CD4-positive, alpha-beta T cell treated with Interleukin-15 for 1 hour (primary cell): ENCODE data around the gene ARAP1.
"Not testable (repeated sequence)": the region's sequence is repeated elsewhere in the genome, so short reads cannot be mapped to it uniquely, and the experiment has no call there.

Experiments used
- DNase-seq: peaks from one replicate; pipeline ENCODE4 v3.0.0-alpha.2; 2020

ARAP1 gene

DNA sequence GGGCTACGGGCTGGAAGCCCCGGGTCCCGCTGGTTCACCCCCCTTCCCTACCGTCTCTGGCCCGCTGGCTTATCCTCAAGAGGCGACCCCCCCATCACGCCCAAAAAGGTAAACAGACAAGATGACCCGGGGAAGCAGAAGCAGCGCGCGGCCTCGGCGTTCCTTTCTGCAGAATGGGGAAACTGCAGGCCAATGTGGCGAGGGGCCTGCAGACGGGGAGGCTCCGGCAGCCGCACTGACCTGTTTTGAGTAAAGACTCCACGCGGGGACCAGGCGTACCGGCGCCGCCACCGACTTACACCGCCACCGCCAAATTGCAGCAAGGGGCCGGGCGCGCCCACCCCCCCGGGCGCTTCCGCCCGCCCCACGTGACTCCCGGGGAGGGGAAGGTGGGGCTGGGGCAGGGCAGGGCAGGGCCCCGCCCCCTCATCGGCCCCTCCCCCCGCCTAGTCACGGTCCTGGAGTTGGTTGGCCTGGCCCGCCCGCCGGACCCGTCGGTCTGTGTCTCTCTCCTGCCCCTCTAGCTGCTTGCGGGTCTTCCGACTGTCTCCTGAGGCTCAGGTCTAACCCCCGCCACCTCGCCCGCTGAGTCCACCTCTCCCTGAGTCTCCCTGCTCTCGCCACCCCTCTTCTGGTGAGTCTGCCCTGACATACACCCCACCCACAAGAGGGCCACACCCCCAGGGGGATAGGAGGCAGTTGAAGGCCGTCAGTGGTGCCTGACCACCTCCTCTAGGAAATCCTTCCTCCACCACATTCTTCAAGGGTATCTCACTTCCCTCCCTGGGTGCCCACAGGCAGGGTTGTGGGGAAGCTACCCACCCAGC, at the start of gene ARAP1:
Gene ARAP1 (minus strand): TSS at position 321 of the 827 bp plus-strand sequence. CDS start 25,280 bp downstream, outside the sequence.
- peak; percentile 83 for DNase-seq

GRCh38 chr11:72799441-72799840, 47.2 kb upstream of the ARAP1 start:
- no peak for DNase-seq

DNA sequence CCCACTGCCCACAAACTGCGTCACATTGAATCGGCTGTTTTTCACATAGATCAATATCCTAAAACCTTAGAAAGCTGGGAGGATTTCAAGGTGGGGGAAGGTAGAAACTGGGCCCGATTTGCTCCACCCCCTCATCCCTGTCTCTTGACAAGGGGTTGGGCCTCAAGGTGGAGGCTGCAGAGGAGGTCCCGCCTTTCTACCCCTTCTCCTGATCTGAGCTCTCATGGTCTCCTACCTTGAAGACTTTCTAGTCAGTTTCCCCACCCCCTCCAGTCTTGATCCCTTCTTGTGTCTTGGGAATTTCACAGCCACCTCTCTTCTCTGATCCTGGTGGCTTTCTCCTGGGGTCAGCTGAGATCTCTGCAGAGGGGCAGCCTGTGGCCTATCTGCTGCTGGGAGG, 46.2 kb upstream of the ARAP1 start:
- no peak for DNase-seq

DNA sequence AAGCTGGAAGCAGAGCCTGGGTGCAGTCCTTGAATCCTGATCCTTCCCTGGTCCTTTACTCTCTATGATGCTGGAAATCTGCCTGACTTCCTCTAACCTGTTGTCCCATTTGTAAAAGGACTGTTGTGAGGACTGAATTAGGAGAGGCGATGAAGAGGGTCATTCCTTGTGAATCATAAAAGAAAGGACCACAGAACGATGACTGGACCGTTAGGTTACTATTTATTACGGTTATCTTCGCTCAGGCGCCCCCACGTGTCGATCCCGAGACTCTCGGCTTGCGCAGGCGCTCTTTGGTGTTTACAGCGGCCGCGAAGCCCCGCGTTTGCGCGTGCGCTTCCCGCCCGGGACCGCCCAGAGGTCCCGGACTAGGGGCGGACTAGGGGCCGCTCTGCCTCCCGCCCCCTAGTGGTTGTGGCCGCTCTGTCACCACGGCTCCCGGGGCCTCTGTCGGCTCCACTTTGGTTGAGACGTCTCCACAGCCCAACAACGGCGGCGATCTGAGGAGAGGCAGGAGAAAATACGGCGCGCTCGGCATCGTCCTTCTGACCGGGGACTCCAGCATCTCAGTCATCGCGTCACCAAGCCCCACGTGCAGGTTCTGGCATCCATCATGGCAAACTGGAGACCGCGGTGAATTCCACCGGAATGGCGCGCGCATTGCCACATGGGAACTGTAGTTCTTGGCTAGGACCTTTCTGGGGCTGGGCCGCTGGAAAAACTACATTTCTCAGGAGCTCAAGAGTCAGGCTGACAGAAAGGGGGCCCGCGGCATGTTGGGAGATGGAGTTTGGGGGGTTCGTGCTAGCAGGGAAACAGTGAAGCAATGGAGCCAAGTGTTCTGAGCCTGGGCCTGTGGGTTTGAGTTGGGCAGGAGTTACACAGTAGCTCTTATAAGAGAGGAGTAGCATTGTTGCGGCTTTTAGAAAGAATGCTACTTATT, 41.5 kb upstream of the ARAP1 start, which contains the start of gene STARD10:
Gene STARD10 (minus strand): TSS at position 623 of the 943 bp plus-strand sequence. CDS start 12,866 bp downstream, outside the sequence.
- peak; percentile 95 for DNase-seq

GRCh38 chr11:72793076-72793424, 40.8 kb upstream of the ARAP1 start:
- DNase-seq = no peak

DNA sequence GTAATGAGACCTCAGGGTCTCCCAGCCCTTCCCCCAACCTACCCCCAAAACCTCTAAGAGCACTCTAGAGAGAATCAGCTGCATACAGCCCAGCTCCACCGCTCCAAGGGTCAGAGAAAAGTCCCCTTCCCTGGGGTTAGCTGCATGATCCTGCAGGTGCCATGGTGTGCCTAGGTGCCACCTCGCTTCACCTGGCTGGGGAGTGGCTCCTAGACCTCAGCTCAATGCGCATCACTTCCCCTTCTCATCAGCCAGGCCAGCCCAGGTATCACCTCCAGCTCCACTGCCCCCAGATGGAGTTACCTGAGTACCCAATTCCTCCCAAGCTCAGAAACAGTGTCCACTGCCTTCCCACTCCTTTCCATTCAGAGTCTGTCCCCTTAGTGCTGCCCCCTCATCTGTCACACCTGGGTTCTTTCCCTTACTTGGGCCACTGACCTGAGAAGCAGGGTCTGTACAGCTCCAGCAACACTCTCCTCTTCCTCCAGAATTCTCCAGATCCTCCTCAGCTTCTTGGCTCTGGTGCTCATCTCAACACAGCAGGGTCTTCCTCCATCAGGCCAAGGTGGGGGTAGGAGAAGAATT, 40.3 kb upstream of the ARAP1 start:
- no peak for DNase-seq

GRCh38 chr11:72791228-72791627, 39.0 kb upstream of the ARAP1 start:
- not testable (repeated sequence) for DNase-seq

DNA sequence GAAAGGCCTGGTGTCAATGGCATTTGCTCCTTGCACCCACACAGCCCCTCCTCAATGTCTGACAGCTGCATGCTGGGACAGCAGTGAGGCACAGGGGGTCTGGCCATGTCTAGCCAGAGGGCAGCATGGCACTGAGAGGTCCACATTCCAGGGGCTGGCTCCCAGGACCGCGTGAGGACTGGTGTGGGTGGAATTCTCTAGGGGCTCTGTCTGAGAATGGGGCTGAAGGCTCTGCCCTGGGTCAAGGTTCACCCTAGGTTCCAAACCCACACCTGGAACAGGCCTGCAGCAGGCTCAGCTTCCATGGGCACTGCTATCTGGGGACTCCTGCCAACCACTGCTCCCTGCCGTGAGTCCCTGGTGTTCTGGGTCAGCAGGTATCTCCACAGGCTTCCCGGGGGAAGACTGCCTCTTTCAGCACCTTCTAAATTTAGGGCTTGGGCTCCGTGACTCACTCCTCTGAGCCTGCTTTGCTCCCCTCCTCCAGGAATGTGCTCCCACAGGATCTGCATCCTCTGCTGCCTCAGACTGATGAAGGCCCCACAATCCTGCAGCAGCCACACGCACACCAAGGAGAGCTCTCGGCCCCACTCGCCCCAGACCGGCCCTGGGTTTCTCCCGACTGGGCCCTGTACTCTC, 37.4 kb upstream of the ARAP1 start:
- no peak for DNase-seq

DNA sequence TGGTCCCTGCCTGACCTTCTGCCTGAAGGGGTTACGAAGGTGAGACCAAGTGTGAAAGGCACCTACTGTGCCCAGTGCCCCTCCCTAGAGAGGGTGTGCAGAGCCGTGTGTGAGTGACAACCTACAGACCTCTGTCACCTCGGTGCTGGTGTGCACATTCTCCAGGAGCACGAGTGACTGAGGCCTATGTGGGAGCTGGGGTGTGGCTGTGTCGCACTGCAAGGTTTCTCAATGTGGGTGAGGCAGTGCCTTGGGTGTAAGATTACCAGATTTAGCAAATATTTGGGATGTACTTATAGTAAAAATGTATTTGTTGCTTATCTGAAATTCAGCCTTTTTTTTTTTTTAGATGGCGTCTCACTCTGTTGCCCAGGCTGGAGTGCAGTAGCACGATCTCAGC, 36.0 kb upstream of the ARAP1 start:
- peak; percentile 39 for DNase-seq

GRCh38 chr11:72787216-72788104, 35.3 kb upstream of the ARAP1 start:
- DNase-seq = no peak

DNA sequence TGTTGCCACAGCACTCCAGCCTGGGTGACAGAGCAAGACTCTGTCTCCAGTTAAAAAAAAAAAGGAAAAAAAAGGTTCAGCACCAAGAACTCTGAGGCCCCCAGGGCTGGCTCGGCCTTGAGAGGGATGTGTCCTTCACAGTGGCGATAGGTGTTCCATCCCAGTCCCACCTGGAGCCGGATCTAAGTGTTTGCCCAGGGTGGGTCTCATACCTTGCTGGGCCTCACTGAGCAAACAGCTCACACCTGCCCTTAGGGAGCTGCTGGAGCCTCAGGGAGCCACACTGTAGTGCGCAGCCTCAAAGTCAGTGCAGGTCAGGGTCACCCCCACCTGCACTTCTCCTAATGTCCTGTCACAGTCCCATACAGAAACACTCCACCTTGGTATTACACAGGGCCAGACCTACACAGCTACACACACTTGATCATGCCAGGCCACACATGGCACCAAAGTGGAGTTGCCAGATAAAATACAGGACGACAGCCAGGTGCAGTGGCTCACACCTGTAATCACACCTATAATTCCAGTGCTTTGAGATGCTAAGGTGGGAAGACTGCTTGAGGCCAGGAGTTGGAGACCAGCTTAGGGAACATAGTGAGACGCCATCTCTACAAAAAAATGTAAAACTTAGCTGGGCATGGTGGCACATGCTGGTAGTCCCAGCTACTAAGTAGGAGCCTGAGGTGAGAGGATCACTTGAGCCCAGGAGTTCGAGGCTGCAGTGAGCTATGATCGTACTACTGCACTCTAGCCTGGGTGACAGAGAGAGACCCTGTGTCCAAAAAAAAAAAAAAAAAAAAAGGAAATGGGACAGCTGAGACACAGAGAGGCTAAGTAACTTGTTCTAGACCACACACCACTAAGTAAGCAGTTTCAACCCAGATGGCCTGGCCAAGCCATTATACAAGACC, 34.4 kb upstream of the ARAP1 start:
- no peak for DNase-seq

- no peak for DNase-seq
These were observed 32.5 kb upstream of the ARAP1 start for GRCh38 chr11:72784662-72785061.

GRCh38 chr11:72783144-72783905, 31.1 kb upstream of the ARAP1 start:
- no peak for DNase-seq

GRCh38 chr11:72782081-72782920, 30.1 kb upstream of the ARAP1 start:
- DNase-seq = no peak

GRCh38 chr11:72781313-72782080, 29.3 kb upstream of the ARAP1 start:
- peak; percentile 69 for DNase-seq

DNA sequence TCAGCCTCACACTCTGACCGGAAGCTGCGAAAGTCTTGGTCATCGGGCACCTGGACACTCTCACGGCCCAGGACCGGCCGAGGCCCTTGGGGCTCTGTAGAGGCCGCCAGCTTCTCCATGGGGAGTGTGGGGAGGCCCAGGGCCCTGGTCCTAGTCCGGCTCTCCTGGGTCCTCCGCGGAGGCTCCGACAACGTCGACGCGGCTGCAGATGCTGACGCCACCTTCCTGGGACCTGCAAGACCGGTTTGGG, 28.8 kb upstream of the ARAP1 start:
- no peak for DNase-seq

DNA sequence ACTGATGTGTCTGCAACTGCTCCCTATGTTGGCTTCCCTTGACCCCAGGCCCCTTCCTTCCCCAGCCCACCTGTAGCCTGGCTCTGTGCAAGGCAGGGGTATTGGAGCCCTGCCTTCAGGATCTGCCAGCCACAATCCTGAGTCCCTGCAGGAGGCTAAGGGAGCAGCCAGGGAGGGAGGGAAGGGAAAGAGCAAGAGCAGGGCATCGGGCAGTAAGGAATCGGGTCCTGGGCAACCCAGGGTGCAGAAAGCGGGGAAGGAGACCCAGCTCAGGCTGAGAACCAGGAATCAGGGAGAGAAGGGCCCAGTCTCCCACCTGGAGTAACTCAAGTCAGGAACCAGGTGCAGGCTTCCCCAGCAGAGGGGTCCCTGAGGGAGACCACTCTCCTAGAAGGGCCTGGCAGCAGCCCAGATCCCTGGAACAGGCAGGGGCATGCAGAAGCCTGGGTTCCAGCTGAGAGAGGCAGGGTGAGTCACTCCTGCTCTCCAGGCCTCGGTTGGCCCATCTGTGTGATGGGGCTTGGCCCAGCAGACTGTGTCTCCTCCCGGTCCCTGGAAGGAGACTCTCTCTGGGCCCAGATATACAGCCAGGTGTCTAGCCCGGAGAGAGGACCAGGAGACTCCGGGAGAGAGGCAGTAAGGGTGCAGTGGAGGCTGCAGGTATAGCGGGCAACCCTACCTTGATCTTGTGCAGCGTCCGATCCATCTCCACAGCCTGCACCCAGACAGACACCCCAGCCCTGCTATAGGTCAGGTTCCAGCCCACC, 28.3 kb upstream of the ARAP1 start:
- no peak for DNase-seq
